Activated CD4-positive, alpha-beta T cell treated with anti-CD3 and anti-CD28 coated beads, Interleukin-2, Interleukin-6, amounts not matched to agents 100 ng/mL and 50 ng/mL, durations not matched to agents 16 hours and 8 hours (primary cell): ENCODE data around the gene MRPL36.

Experiments used
- DNase-seq: peaks from one replicate; pipeline ENCODE4 v3.0.0-alpha.2; 2020

MRPL36 gene

GRCh38 chr5:1779782-1780613 is 19.6 kb downstream of the MRPL36 start:
- DNase-seq: no peak

DNA sequence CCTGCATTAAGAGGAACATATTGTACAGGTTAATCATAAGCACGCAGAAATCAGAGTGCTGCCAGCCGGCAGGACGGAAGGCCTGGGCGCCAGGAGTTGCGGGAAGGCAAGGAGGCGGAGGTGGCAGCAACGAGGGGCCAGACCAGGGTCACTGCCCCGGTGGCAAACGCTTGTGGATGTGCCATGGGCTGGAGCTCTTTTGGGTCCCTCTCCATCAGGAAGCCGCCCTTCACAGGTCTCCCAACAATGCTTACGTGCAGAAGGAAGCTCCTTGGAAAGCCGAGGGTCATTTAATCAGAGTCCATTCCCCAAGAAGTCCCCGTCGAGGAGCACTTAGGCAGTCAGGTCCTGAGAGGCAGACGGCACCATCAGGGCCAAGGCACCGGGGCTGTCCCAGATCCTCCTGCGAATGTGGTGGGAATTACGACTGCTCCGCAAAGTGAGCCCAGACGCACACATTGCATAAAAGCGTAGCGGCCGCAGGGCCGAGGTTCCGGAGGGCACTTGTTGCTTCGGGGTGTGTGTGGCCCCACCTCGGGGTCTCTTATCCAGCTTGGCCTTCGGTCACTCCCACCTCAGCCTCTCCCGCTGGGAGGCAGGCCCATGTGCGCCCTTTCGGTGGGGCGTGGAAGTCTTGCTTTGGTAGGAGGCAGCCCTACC is 20.5 kb downstream of the MRPL36 start:
- DNase-seq: no peak

DNA sequence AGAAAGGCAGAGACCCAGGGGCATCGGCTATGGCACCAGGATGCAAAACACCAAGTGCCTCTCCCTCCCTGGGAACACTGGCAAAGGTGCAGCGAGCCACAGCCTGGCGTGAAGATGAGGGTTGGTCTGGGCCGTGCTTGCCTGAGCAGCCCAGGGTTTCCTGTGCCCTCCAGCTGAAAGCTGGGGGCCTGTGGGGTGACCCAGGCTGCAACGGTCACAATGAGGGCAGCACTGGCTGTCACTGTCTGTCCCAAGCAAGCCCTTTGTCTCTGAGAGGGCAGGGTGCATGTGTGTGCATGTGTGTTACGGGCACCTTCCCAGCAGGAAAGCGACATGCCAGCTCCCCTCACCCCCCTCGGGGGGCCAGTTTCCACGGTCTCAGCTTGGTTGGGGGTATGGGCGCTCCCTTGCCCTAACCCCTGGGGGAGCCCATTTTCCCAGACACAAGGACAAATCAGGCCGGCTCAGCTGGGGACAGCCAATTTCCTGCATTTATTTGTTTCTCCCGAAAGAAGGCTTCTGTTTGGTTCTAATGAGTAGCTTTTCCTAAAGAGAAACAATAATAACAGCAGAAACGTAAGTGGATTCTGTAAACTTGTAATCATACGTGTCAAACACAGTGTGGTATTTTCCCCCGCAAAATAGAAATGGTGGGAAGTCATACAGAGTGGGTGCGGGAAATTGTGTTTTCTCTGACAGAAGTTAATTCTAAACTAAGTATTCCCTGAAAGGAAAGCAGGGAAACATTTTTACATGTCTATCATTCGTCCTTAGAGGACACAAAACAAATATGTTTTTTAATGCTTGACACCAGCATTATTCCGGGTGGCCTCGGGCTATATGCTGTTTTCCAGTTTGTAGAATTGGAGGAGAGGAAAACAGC is 21.3 kb downstream of the MRPL36 start:
- DNase-seq: no peak

- no peak for DNase-seq
These were observed 22.1 kb downstream of the MRPL36 start for GRCh38 chr5:1777281-1778137.

DNA sequence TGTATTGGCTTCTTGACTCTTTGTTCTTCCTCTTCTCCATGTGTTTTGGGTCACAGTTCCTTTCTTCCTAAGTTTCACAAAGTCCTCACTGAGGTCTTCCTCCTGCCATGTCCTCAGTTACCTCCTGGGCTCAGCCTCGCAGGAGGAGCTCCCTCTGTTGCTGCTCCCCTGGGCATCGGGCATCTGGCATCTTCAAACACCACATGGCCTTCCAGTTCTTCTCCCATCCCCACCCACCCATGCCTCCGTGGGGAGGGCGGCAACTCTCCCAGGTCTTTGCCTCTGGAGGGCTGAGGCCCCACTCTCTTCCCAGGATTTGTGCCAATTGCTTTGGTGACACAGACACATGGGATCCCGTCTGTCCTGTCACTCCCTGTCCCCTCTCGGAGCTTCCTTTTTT is 22.8 kb downstream of the MRPL36 start:
- DNase-seq: no peak

- DNase-seq: no peak
These were observed 27.0 kb downstream of the MRPL36 start for GRCh38 chr5:1772634-1773033.

DNA sequence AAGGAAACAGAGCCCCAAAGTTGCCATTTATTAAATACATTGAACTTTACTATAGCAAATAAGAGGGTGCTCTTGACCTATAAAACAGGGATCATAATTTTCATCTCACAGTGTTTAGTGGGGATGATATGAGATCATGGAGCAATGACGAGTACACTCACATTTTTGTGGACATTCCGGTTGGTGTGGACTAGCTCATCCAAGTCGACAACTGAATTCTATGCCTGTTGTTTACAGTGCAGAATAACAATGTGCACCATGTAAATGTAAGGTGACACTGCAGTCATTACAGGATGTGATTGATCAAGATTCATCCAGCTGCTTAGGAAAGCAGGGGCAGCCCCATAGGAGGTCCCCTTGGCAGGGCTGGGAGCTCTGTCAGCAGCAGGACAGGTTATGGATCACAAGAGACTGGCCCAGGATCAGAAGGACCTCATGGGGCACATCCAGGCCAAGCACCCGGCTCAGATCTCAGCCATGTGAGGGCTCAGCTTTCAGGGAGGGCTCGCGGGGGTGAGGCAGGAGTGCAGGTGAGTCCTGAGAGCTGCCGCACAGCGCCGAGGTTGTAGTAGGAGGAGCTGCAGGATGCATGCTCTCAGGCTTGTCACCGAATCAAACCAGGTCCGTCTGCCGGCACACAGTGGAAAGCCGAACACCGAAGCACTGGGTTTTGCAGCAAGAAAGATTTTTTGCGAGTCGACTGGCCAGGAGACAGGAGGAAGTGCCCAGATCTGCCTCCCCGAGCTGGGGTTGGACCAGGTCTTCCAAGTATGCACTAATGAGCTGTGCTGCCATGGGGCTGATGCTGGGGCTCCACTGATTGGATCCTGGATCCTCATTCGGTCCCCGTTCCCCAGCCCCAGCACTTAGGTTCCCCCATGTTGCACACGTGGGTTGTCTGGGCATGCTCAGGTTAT is 28.2 kb downstream of the MRPL36 start:
- no peak for DNase-seq

DNA sequence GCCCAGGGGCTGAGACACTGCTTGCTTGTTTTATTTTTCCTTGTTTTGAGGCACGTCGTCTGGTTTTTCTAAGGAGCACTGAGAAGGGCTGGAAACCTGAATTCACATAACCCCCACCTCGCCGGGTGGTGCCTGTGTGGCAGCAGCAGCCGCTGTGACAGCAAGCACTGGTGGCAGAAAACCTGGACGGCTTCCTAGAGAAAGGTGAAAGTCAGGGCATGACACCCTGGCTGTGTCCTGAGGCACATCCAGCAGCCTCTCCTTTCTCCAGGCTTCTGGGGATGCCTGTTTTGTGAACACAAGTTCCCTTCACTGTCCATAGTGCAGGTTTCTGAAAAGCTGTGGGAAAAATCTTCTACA is 29.2 kb downstream of the MRPL36 start:
- no peak for DNase-seq

GRCh38 chr5:1769752-1770442 is 29.7 kb downstream of the MRPL36 start:
- DNase-seq: no peak

DNA sequence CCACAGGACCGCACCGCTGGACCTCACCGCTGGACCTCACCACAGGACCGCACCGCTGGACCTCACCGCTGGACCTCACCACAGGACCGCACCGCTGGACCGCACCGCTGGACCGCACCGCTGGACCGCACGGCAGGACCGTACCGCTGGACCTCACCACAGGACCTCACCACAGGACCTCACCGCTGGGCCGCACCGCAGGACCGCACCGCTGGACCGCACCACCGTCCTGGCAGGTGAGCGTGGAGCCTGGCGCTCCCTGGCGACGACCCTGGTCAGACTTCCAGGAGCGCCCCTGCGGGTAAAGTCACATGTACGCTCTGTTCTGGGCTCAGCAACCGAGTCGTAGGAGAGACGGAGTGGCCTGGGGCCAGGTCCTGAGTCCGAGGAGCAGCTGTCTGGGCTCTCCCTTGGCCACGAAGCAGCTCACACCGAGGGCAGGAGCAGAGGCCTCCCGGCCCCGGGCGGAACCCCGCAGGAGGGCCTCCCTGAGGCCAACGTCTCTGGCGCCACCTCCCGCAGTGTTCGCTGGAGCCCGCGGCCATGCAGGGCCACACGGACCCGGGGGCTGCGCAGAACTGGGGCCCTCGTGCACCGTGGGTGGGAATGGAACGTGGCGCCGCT is 30.5 kb downstream of the MRPL36 start:
- no peak for DNase-seq

- no peak for DNase-seq
These were observed 31.2 kb downstream of the MRPL36 start for GRCh38 chr5:1768283-1769000.

- no peak for DNase-seq
These were observed 31.9 kb downstream of the MRPL36 start for GRCh38 chr5:1767524-1768282.

DNA sequence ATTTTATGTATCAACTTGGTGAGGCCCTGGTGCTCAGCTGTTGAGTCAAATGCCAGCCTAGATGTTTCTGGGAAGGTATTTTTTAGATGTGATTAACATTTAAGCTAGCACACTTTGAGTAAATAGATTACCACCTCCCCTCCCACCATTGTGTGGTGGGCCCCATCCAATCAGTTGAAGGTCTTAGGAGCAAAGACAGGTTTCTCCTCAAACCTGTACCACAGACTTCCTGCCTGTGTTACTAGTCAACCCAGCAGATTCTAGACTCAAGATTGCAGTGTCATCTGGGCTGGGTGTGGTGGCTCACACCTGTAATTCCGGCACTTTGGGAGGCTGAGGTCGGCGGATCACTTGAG is 33.8 kb downstream of the MRPL36 start:
- DNase-seq: no peak

GRCh38 chr5:1765141-1765879 is 34.3 kb downstream of the MRPL36 start:
- DNase-seq: no peak

DNA sequence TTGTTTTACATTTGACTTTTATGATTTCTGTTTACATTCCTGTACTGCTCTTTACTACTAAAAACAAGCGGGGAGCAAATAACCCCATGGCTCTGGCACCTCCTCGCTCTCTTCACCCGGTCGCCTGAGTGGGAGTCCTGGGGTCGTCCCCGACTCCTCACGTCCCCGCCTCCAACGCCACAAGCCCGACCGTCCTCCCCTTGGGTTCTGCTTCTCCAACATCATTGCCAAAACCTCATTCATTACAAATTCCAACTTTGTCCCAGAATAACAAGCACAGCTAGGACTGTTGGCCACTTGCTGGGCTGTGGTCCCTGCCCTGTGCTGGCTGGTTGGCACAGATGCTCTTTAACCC is 35.1 kb downstream of the MRPL36 start:
- no peak for DNase-seq

DNA sequence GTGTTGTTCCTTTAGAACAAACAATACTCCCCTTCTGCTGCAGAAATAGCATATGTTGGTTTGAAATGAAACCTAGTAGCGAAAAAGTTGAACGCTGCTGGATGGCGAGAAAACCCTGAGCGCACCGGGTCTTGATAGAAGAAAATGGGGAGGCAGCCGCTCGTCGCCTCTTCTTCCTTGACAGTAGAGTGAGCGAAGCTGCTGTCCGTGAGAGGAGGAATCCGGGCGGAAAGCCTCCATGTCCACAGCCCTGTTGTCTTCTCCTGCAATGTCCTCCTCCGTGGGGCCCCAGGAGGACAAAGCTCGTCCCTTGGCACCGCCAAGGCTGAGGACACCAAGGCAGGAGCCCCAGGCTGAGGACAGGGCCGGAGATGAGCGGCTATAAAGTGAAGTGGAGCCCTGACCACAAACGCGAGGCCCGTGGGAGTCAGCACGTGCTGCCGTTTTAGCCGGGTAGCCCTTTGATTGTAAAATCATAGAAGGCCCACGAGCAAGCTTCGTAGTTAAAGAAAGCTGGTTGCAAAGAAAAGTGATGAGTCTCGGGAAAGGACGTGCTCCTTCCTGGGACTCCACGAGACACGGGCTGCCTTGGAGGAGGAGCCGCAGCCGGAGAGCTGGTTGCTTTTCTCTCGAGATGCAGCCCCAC is 35.6 kb downstream of the MRPL36 start:
- no peak for DNase-seq

DNA sequence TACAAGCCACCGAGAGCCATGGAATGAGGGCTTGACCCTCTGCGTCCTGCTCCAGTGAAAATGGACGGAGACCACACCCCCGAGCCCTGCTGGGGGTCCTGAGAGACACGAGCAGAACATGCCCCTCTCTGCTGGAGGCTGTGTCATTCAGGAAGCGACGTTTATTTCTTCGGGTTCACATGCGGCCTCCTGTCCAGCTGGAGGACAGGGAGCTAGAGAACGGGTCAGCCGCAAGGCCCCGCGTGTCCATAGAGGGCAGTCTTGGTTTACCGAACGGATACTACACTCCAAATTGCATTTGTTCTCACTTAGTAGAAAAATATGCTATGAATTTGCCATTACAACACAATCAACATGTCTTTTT is 36.1 kb downstream of the MRPL36 start:
- DNase-seq: peak; percentile 30
